ENCODE results near the gene HNRNPDL.
A peak's percentile ranks its signal among the peaks of the same experiment; 100 is the strongest.
"Not testable (repeated sequence)": the region's sequence is repeated elsewhere in the genome, so short reads cannot be mapped to it uniquely, and the experiment has no call there.

HNRNPDL gene

DNA sequence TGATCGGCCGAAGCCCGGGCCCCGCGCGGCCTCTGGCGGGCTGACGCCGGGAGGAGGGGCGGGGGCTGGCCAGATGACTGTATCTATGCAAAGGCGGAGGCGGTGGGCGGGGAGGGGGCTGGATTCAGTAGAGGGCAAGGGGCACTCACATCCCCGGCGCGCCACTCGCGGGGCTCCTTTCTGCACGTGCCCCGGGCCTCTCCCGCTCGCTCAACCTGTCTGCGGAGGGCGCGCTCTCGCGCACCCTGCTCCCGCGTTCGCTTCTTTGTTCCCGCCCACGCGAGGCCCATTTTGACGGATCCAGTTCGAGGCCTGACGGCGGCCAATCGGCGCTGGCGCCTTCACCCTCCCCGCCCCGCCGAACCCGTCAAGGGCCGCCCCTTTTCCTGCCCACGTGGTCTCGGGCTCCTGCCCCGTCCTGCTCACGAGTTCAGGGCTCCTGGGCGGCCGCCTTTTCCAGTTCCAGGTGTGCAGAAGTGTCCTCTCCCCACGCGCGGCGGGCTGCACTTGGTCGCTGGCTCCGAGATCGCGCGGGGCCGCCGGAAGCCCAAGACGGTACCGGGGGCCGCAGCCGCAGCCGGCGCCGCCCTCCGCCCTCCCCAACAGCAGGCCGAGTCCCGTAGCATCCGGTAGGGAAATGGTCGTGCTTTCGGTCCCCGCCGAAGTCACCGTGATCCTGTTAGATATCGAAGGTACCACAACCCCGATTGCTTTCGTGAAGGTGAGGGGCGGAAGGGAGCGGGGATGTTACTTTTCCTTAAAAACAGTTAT, at the start of gene HNRNPDL, which contains the start of gene ENOPH1:
HNRNPDL (minus strand) TSS at position 270 of the 771 bp plus-strand sequence. CDS start 772 bp downstream, outside the sequence.
ENOPH1 (plus strand) TSS at position 398 of the 771 bp plus-strand sequence; CDS start at position 638, 240 bp downstream.
- peak; percentile 92 for DNase-seq (ENCODE audit: low read depth)

DNA sequence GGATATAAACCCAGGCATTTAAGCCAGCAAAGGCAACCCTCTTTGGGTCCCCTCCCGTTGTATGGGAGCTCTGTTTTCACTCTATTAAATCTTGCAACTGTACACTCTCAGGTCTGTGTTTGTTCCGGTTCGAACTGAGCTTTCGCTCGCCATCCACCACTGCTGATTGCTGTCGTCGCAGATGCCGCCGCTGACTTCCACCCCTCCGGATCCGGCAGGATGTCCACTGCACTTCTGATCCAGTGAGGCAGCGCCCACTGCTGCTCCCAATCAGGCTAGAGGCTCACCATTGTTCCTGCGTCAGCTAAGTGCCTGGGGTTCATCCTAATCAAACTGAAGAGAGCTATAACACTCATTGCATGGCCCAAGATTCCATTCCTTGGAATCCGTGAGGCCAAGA, 49.3 kb upstream of the HNRNPDL start:
- no peak for DNase-seq (ENCODE audit: low read depth)

DNA sequence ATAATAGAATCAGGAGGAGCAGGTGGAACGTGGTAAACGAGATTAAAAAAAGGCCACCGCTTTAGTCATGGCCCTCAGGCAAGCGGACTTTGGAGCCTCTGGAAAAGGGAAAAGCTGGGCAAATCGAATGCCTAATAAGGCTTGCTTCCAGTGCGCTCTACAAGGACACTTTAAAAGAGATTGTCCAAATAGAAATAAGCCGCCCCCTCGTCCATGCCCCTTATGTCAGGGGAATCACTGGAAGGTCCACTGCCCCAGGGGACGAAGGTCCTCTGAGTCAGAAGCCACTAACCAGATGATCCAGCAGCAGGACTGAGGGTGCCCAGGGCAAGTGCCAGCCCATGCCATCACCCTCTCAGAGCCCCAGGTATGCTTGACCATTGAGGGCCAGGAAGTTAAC, 47.2 kb upstream of the HNRNPDL start:
- DNase-seq (ENCODE audit: low read depth), result not testable (repeated sequence)

GRCh38 chr4:82475931-82476330, 45.7 kb upstream of the HNRNPDL start:
- DNase-seq (ENCODE audit: low read depth), result not testable (repeated sequence)

GRCh38 chr4:82473621-82474164, 43.4 kb upstream of the HNRNPDL start:
- no peak for DNase-seq (ENCODE audit: low read depth)

GRCh38 chr4:82473080-82473479, 42.8 kb upstream of the HNRNPDL start:
- DNase-seq (ENCODE audit: low read depth), result not testable (repeated sequence)

- no peak for DNase-seq (ENCODE audit: low read depth)
Observed at GRCh38 chr4:82469791-82470345, 39.6 kb upstream of the HNRNPDL start.

DNA sequence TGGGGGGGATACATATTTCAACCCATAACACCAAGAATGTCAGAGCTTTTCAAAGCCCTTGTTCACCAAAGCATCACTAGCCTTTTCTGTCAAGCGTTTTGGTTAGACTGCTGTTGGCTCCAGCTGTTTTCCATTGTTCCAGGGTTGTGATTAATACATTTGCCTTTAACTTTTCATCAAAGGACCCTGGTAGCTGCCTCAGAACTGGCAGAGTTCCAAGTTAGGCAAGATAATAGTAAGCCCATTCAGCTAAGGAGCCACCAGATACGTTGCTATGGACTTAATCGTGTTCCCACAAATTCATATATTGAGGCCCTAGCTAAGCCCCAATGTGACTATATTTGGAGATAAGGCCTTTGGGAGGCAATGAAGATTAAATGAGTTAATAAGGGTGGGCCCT, 37.2 kb upstream of the HNRNPDL start:
- no peak for DNase-seq (ENCODE audit: low read depth)

- DNase-seq (ENCODE audit: low read depth), result no peak
Observed at GRCh38 chr4:82463221-82463620, 33.0 kb upstream of the HNRNPDL start.

DNA sequence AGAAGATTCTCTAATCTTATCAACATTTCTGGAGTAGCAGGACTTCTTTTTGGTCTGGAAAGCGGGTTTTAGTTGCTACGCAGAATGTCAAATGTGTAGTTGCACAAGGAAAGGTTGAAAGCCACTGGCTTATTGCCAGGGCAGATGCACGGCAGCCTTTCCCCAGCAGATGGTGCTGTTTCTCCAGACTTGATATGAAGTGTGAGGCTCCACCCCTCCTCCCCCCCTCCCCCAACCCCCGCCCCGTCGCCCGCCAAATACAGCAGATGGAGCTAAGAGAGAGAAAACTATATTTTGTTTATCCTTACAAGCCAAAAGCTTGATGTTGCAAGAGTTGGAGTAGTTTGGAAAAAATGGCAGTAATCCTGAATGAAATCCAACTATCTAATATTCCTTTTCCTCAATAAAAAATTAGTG, 32.2 kb upstream of the HNRNPDL start:
- peak; percentile 62 for DNase-seq (ENCODE audit: low read depth)

DNA sequence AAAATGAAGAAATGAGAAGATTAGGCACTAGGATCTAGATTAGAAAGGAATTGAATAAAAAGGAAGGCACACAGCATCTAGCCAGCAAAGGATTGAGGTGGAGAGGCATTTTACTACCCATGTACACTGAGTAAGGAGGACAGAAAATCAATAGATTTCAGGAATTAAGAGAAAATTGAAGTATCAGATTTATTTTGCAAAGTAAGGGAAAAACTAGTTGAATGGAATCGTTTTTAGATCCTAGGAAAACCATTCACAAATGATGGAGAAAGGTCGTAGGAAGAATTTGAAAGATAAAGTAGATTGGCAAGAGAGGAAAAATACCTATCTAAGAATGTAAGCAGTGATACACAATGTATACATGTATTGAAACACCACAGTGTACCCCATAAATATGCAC, 31.4 kb upstream of the HNRNPDL start:
- no peak for DNase-seq (ENCODE audit: low read depth)

GRCh38 chr4:82458729-82459128, 28.5 kb upstream of the HNRNPDL start:
- DNase-seq (ENCODE audit: low read depth), result no peak

DNA sequence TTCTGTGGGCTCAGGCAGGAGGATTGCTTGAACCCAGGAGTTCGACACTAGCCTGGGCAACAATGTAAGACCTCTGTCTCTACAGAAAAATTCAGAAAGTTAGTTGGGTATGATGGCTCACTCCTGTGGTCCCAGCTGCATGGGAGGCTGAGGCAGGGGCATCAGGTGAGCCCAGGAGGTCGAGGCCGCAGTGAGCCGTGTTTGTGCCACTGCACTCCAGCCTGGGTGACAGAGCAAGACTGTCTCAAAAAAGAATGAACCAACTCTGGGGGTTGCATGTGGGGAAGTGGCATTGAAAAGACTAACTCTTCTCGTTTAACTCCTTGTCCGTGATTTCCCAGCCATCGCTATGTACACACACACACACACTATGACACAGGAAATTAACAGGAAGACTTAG, 27.0 kb upstream of the HNRNPDL start:
- DNase-seq (ENCODE audit: low read depth), result no peak

- DNase-seq (ENCODE audit: low read depth), result no peak
Observed at GRCh38 chr4:82452026-82452425, 21.8 kb upstream of the HNRNPDL start.

DNA sequence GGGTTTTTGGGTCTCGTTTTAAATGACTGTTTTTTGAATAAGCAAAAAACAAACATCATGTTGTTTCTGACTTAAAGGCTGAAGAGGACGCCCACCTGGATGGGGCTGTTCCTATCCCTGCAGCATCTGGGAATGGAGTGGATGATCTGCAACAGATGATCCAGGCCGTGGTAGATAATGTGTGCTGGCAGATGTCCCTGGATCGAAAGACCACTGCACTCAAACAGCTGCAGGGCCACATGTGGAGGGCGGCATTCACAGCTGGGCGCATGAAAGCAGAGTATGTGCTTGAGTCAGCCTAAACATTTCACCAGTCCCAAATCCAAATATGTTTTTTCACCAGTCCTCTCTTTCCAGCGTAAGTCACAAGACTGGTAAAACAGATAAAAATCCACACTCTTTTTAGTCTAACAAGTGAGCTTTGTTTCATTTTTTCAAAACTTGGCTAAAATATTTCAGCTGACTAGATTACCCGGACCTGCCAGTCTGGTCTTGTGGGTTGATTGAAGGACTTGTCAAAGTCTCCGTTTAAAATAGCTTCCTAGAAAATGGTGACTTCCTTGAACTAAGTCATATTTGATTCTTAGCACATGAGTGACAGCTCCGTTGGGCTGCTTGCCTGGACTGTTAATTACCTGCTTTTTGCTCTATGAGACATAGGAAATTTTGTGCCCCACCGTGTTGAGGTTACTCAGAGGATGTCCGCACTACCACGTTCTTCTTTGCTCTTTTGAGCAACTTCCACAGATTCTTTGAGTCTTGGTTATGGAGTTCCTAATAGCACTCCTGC, 20.9 kb upstream of the HNRNPDL start:
- no peak for DNase-seq (ENCODE audit: low read depth)

DNA sequence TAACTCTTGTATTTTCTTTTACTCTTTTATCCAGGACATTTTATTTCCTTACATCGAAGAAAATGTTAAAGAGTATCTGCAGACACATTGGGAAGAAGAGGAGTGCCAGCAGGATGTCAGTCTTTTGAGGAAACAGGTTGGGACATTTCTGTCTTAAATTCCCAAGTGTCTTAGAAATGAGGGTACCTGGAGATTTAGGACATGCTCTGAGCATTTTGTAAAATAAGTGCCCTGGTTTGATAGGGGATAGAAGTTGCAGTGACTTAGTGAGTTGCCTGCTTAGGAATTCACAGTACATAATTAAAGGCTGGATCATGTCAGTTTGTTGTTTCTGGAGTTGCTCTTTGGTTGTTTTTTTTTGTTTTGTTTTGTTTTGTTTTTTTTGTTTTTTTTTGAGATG, 17.6 kb upstream of the HNRNPDL start:
- no peak for DNase-seq (ENCODE audit: low read depth)

- DNase-seq (ENCODE audit: low read depth), result no peak
Observed at GRCh38 chr4:82439088-82439487, 8.8 kb upstream of the HNRNPDL start.

DNA sequence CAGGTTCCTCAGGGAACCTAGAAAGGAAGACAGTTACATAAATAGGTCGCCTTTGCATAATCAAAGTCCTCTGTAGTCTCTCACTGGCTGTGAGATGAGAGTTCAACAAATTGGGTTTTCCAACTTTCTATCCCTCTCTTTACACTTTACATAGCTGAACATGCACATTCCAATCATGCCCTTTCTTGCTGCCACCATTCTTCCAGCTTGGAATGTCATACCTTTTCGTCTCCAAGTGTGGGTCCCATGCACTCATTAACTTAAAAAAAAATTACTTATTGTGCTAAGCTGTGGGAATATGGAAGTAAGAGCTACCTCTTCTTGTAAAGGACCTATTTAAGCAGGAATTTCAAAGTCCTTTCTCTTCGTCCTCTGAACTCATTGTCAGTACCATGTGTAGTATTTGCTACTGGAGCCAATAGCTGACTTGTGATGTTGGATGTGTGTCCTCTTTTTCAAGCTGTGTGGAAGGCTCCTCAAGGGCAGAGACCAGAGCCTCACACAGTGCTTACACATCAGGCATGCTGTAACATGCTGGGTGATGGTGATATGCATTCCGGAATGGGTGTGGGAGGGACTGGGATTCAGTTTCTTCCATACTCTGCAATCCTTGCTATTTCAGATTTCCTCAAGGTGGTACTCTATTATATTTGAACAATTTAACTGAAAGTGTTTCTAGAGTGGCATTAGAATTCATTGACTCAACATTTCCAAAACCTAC, 7.2 kb upstream of the HNRNPDL start:
- DNase-seq (ENCODE audit: low read depth), result no peak

DNA sequence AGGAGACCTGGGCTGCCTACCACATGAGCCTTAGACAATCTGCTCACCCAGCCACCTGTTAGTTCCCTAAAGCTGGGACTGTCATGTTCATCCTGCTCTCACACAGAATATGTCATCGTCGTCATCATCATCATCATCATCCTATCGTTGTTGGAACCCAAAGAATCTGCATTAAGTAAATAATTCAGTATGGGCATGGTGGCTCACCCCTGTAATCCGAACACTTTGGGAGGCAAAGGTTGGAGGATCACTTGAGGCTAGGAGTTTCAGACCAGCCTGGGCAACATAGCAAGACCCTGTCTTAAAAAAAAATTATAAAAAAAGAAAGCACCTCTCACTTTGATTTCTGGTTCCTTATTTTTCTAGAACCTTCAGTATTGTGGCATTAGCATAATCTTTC, 6.5 kb upstream of the HNRNPDL start:
- DNase-seq (ENCODE audit: low read depth), result no peak

GRCh38 chr4:82436130-82436529, 5.9 kb upstream of the HNRNPDL start:
- DNase-seq (ENCODE audit: low read depth), result no peak

DNA sequence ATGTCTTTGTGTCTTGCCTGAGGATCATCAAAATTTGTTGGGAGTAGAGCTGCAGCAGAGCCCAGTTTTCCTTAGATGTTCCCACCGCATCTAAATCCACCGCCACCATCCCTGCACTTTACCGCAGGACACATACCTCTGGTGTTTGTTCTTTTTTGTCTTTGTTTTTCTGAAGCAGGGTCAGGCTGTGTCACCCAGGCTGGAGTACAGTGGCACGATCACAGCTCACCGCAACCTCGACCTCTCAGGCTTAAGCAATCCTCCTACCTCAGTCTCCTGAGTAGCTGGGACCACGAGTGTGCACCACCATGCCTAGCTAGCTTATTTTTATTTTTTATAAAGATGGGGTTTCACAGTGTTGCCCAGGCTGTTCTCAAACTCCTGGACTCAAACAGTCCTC, 4.7 kb upstream of the HNRNPDL start:
- no peak for DNase-seq (ENCODE audit: low read depth)

- DNase-seq (ENCODE audit: low read depth), result no peak
Observed at GRCh38 chr4:82433791-82434190, 3.5 kb upstream of the HNRNPDL start.
